IMR-90 (cell line): ENCODE measurements around the gene TJAP1. TPM values are rescaled to one million over a fixed set of nuclear protein-coding genes. Genes with fewer than 3 reads are reported as not detected.

Experiments used
- ATAC-seq: fragments of 200-7000 bp; cut with Tn5 transposase; 2 replicates; pipeline ENCODE4 v1.9.1; 2020; ENCODE audit warnings: low read depth, mild to moderate bottlenecking, moderate library complexity
- BruUV-seq: library from RNA; stranded (reverse); fragments of 400-500 nt; replicated peaks from 2 replicates; lab custom pipeline; 2021; lab: Mats Ljungman, UMichigan
- CTCF ChIA-PET: fragments of 300-600 bp; formaldehyde crosslinking; extraction: SDS; loops from one replicate; lab custom pipeline; 2021; ENCODE audit warnings: antibody characterized with exemption; lab: Yijun Ruan, JAX
- POLR2A ChIA-PET: fragments of 300-600 bp; sonication (Branson Sonifier 250); formaldehyde crosslinking; loops from one replicate; lab custom pipeline; 2022; ENCODE audit warnings: antibody characterized with exemption; ENCODE audit not compliant: unreplicated experiment; lab: Charles Lee
- DNase-seq: peaks from one replicate; pipeline ENCODE4 v3.0.0; 2013
- H2AFZ ChIP-seq: replicated peaks from 2 replicates; pipeline ENCODE3; 2013; ENCODE audit warnings: low read length, mild to moderate bottlenecking; ENCODE audit not compliant: poor library complexity
- H2AK5ac ChIP-seq: 2 replicates; pipeline ENCODE4 v1.6.1; 2013; ENCODE audit warnings: low read depth, low read length, inconsistent platforms
- H2AK9ac ChIP-seq: replicated peaks from 2 replicates; pipeline ENCODE3; 2013; ENCODE audit warnings: mild to moderate bottlenecking, low read depth, low read length, moderate library complexity; ENCODE audit not compliant: poor library complexity
- H2BK120ac ChIP-seq: 2 replicates; pipeline ENCODE4 v1.6.1; 2013; ENCODE audit warnings: low read depth, low read length, inconsistent platforms
- H2BK15ac ChIP-seq: 3 replicates; pipeline ENCODE4 v1.6.1; 2013; ENCODE audit warnings: low read depth, low read length, inconsistent platforms
- H2BK20ac ChIP-seq: 2 replicates; pipeline ENCODE4 v1.6.1; 2013; ENCODE audit warnings: low read depth, mild to moderate bottlenecking, inconsistent platforms, low read length, moderate library complexity
- H2BK5ac ChIP-seq: 2 replicates; pipeline ENCODE4 v1.6.1; 2013; ENCODE audit warnings: mild to moderate bottlenecking, low read depth, low read length, inconsistent platforms; ENCODE audit not compliant: poor library complexity, severe bottlenecking
- H3K14ac ChIP-seq: replicated peaks from 2 replicates; pipeline ENCODE4 v1.6.1; 2013; ENCODE audit warnings: low read depth, low read length, inconsistent platforms
- H3K18ac ChIP-seq: 2 replicates; pipeline ENCODE4 v1.6.1; 2013; ENCODE audit warnings: low read depth, low read length, control low read depth
- H3K23ac ChIP-seq: 2 replicates; pipeline ENCODE4 v1.6.1; 2013; ENCODE audit warnings: low read depth, low read length, inconsistent platforms
- H3K27ac ChIP-seq: 2 replicates; pipeline ENCODE4 v1.5.1; 2013; ENCODE audit warnings: mild to moderate bottlenecking, control low read depth, low read length; ENCODE audit not compliant: insufficient read depth
- H3K27me3 ChIP-seq: 2 replicates; pipeline ENCODE4 v1.6.1; 2013; ENCODE audit warnings: low read length; ENCODE audit not compliant: control insufficient read depth, insufficient read depth
- H3K36me3 ChIP-seq: 2 replicates; pipeline ENCODE4 v1.6.1; 2013; ENCODE audit warnings: low read length, mixed read lengths; ENCODE audit not compliant: control insufficient read depth, insufficient read depth
- H3K4ac ChIP-seq: 2 replicates; pipeline ENCODE4 v1.6.1; 2013; ENCODE audit warnings: low read depth, low read length, inconsistent platforms
- H3K4me1 ChIP-seq: 2 replicates; pipeline ENCODE4 v1.6.1; 2013; ENCODE audit warnings: low read length, mixed read lengths; ENCODE audit not compliant: control insufficient read depth, insufficient read depth
- H3K4me2 ChIP-seq: 2 replicates; pipeline ENCODE4 v1.6.1; 2013; ENCODE audit warnings: low read depth, mild to moderate bottlenecking, control low read depth, low read length, moderate library complexity
- H3K4me3 ChIP-seq: 2 replicates; pipeline ENCODE4 v1.5.1; 2013; ENCODE audit warnings: low read depth, mild to moderate bottlenecking, control low read depth, low read length, moderate library complexity; ENCODE audit not compliant: insufficient read depth
- H3K56ac ChIP-seq: 2 replicates; pipeline ENCODE4 v1.6.1; 2013; ENCODE audit warnings: low read length, inconsistent platforms; ENCODE audit not compliant: insufficient read depth; ENCODE audit errors: extremely low read depth
- H3K79me1 ChIP-seq, 2 experiments: 2 replicates each; pipeline ENCODE4 v1.6.1; 2013; ENCODE audit warnings: low read length in 2 of 2, inconsistent platforms in 1 of 2, low read depth in 1 of 2
- H3K9ac ChIP-seq: 2 replicates; pipeline ENCODE4 v1.6.1; 2013; ENCODE audit warnings: low read depth, low read length, control low read depth
- H3K9me1 ChIP-seq: 2 replicates; pipeline ENCODE4 v1.6.1; 2013; ENCODE audit warnings: low read length, inconsistent platforms; ENCODE audit not compliant: insufficient read depth
- H3K9me3 ChIP-seq: 2 replicates; pipeline ENCODE4 v1.6.1; 2013; ENCODE audit warnings: low read length; ENCODE audit not compliant: control insufficient read depth, insufficient read depth
- H4K20me1 ChIP-seq: 2 replicates; pipeline ENCODE4 v1.6.1; 2013; ENCODE audit warnings: low read length, inconsistent platforms; ENCODE audit not compliant: insufficient read depth
- H4K5ac ChIP-seq: 2 replicates; pipeline ENCODE4 v1.6.1; 2013; ENCODE audit warnings: mild to moderate bottlenecking, low read depth, low read length, control low read depth
- H4K8ac ChIP-seq, 2 experiments: 2 replicates each; pipeline ENCODE4 v1.6.1; 2013; ENCODE audit warnings: low read depth in 2 of 2, low read length in 2 of 2, control low read depth in 1 of 2, inconsistent platforms in 1 of 2
- H4K91ac ChIP-seq: 2 replicates; pipeline ENCODE4 v1.6.1; 2013; ENCODE audit warnings: low read depth, low read length, inconsistent platforms; ENCODE audit not compliant: insufficient read depth
- BHLHE40 ChIP-seq: fragments of 150-350 bp; IDR thresholded peaks from 2 replicates; pipeline ENCODE4 v1.6.1; 2016; ENCODE audit warnings: mild to moderate bottlenecking, low read depth, low read length
- CEBPB ChIP-seq: IDR thresholded peaks from 2 replicates; pipeline ENCODE4 v1.6.1; 2012; ENCODE audit warnings: low read depth, low read length, improper control_type of control experiment
- CHD1 ChIP-seq: IDR thresholded peaks from 2 replicates; pipeline ENCODE4 v1.6.1; 2012; ENCODE audit warnings: low read depth, low read length, improper control_type of control experiment
- FOS ChIP-seq: fragments of 150-350 bp; IDR thresholded peaks from 2 replicates; pipeline ENCODE4 v1.6.1; 2016; ENCODE audit warnings: low read depth, low read length
- MAFK ChIP-seq: IDR thresholded peaks from 2 replicates; pipeline ENCODE4 v1.6.1; 2012; ENCODE audit warnings: low read depth, low read length, improper control_type of control experiment
- MXI1 ChIP-seq: IDR thresholded peaks from 2 replicates; pipeline ENCODE4 v1.6.1; 2012; ENCODE audit warnings: low read depth, mild to moderate bottlenecking, low read length, moderate library complexity, borderline replicate concordance
- NFE2L2 ChIP-seq: fragments of 150-350 bp; IDR thresholded peaks from 2 replicates; pipeline ENCODE4 v1.6.1; 2016; ENCODE audit warnings: low read depth, mild to moderate bottlenecking, low read length
- POLR2A ChIP-seq: IDR thresholded peaks from 2 replicates; pipeline ENCODE4 v1.6.1; 2012; ENCODE audit warnings: mild to moderate bottlenecking, low read depth, low read length
- RAD21 ChIP-seq: IDR thresholded peaks from 2 replicates; pipeline ENCODE4 v1.6.1; 2012; ENCODE audit warnings: low read length, improper control_type of control experiment
- RCOR1 ChIP-seq: IDR thresholded peaks from 2 replicates; pipeline ENCODE4 v1.6.1; 2012; ENCODE audit warnings: mild to moderate bottlenecking, low read length, improper control_type of control experiment; ENCODE audit not compliant: insufficient replicate concordance
- RFX5 ChIP-seq: IDR thresholded peaks from 2 replicates; pipeline ENCODE4 v1.8.0; 2012; ENCODE audit warnings: low read depth, mild to moderate bottlenecking, low read length, moderate library complexity
- SMC3 ChIP-seq: fragments of 150-350 bp; IDR thresholded peaks from 2 replicates; pipeline ENCODE4 v1.6.1; 2016; ENCODE audit warnings: low read depth, mild to moderate bottlenecking, antibody characterized with exemption, low read length, moderate library complexity
- WGBS, 2 experiments: methylation state at CpG; one replicate each; pipeline versions ENCODE4 v1.1.5 to v1.1.7; 2013; ENCODE audit warnings: missing lambda C conversion rate in 2 of 2; ENCODE audit not compliant: insufficient read length in 1 of 2; ENCODE audit errors: extremely low coverage in 2 of 2; 5-methylcytosine and 5-hydroxymethylcytosine counted together
- dilution Hi-C: fragments of 300-500 bp; cut with HindIII; formaldehyde crosslinking; loops from one replicate; pipeline ENCODE4 v1.14.3; 2018; ENCODE audit warnings: low sequenced_read_pairs; ENCODE audit not compliant: unreplicated experiment
- in situ Hi-C: fragments of 300-500 bp; cut with MboI; formaldehyde crosslinking; loops from 3 replicates; pipeline ENCODE4 v1.14.3; 2019; ENCODE audit warnings: low sequenced_read_pairs, inconsistent platforms, mixed read lengths
- intact Hi-C: fragments of 100-400 bp; cut with micrococcal nuclease; formaldehyde crosslinking; loops from 2 replicates; pipeline ENCODE4 v1.10.0; 2022
- polyA plus RNA-seq, 3 experiments: library from polyadenylated mRNA; depleted of rRNA; stranded (reverse); fragments of >200 nt; gene quantifications; 2 replicates each; pipeline ENCODE4 v1.2.3, GENCODE V29; 2012; ENCODE audit warnings: low replicate concordance in 1 of 3
- total RNA-seq: library from RNA; depleted of rRNA; stranded (reverse); fragments of >200 nt; gene quantifications from 2 replicates; pipeline ENCODE4 v1.2.3, GENCODE V29; 2012
- TF ChIP-seq, protein P1 (sequence below): conservative IDR thresholded peaks from 2 replicates; pipeline ENCODE4 v1.5.1; 2012; ENCODE audit warnings: mild to moderate bottlenecking, low read depth, low read length, improper control_type of control experiment
- TF ChIP-seq, protein P2 (sequence below): fragments of 150-350 bp; IDR thresholded peaks from 2 replicates; pipeline ENCODE4 v1.6.1; 2016; ENCODE audit warnings: low read depth, mild to moderate bottlenecking, low read length, moderate library complexity, borderline replicate concordance
- TF ChIP-seq, protein P3 (sequence below): fragments of 150-350 bp; IDR thresholded peaks from 2 replicates; pipeline ENCODE4 v1.6.1; 2017; ENCODE audit warnings: mild to moderate bottlenecking, antibody characterized with exemption, low read length, low read depth

The TJAP1 gene
- total and polyA plus RNA-seq, 2 of the 4 experiments (the other 2 are of a cell fraction), result 12.2 to 34.2 TPM

DNA sequence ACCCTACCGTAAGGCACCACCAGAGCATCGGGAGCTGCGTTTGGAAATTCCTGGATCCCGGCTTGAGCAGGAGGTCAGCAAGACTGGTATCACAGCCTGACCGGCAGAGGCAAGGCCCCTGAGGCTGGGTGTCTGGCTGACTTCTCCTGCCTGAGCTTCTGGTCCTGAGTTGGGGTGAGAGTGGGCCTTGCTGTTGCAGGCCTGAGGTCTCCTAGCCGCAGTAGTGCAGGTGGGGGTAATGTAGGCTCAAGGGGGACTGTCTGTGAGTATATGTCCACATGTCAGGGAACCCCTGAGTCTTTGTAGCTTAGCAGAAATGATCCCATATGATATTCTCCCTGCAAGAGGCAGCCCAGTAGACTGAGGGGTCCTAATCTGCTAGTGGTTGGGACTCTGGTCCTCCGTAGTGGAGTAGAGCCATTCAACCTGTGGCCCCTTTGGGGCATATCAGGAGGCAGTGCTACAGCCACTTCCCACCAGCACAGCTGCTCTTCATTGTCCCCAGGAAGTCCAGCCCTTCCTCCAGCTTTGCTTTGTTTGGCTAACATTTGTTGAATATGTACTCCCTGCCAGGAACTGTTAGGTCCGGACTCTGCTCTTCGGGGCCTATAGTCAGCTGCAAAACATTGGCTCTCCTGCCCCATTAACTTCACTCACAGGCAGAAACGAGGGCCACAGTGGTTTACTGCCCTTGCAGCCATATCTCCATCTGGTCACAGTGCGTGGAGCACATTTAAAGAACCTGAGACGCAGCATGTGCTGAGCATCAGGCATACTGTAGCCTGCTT is 21.9 kb downstream of the TJAP1 start:
- in situ Hi-C loops (loop anchor here (5.0 to 10.0 kb wide), 2 partner anchors 37 to 54 kb away; no protein-coding TSS in a partner anchor), intact Hi-C loops (loop anchor here (5.0 kb wide), 1 partner anchor 132 kb away; the partner anchor contains the start of gene ZNF318), dilution Hi-C loops (no loop called here)
- no peak overlapping the region for H3K27ac ChIP-seq
- CTCF ChIA-PET, result no interaction called here
- no peak overlapping the region for H4K5ac ChIP-seq
- no peak overlapping the region for H4K8ac ChIP-seq
- H3K9ac ChIP-seq, result no peak overlapping the region
- H2BK120ac ChIP-seq, result no peak overlapping the region
- H3K27me3 ChIP-seq, result no peaks in the 10 kb centered on the region
- H4K20me1 ChIP-seq, result peaks cover 11% of the 10 kb centered on the region; the same call in 1 of the 2 replicates
- no TSS peak for BruUV-seq
- DNase-seq, result no peak
- no peak overlapping the region for H3K23ac ChIP-seq
- H2AFZ ChIP-seq, result no peak overlapping the region
- WGBS, 2 experiments, result 98% methylated on average over 7 of the region's 12 CpGs; no CpG with 5 or more reads in 1 of the 2 experiments
- ATAC-seq, result no peak
- no peaks in the 10 kb centered on the region for H3K9me3 ChIP-seq
- H3K9me1 ChIP-seq, result peaks cover 14% of the 10 kb centered on the region
- no peak overlapping the region for H3K56ac ChIP-seq
- POLR2A ChIA-PET, result no interaction called here
- H3K4me3 ChIP-seq, result no peak overlapping the region
- no peak overlapping the region for H2BK5ac ChIP-seq
- no peak overlapping the region for H3K4me2 ChIP-seq
- no peak overlapping the region for H3K18ac ChIP-seq
- H3K4me1 ChIP-seq, result peaks cover 29% of the 10 kb centered on the region
- H4K91ac ChIP-seq, result no peak overlapping the region
- no peak overlapping the region for H3K4ac ChIP-seq
- peaks cover 16 to 34% of the 10 kb centered on the region in 2 experiments for H3K79me1 ChIP-seq
- no peak overlapping the region for H3K14ac ChIP-seq
- H3K36me3 ChIP-seq, result peaks cover 48% of the 10 kb centered on the region
- no peak overlapping the region for H2AK9ac ChIP-seq
- no peak overlapping the region for H2BK15ac ChIP-seq
- no peak overlapping the region for H2AK5ac ChIP-seq
- H2BK20ac ChIP-seq, result no peak overlapping the region
- TF ChIP-seq FOS, result no peak
- no peak for TF ChIP-seq CHD1
- no peak for TF ChIP-seq RFX5
- TF ChIP-seq NFE2L2, result no peak
- TF ChIP-seq, protein P1, sequence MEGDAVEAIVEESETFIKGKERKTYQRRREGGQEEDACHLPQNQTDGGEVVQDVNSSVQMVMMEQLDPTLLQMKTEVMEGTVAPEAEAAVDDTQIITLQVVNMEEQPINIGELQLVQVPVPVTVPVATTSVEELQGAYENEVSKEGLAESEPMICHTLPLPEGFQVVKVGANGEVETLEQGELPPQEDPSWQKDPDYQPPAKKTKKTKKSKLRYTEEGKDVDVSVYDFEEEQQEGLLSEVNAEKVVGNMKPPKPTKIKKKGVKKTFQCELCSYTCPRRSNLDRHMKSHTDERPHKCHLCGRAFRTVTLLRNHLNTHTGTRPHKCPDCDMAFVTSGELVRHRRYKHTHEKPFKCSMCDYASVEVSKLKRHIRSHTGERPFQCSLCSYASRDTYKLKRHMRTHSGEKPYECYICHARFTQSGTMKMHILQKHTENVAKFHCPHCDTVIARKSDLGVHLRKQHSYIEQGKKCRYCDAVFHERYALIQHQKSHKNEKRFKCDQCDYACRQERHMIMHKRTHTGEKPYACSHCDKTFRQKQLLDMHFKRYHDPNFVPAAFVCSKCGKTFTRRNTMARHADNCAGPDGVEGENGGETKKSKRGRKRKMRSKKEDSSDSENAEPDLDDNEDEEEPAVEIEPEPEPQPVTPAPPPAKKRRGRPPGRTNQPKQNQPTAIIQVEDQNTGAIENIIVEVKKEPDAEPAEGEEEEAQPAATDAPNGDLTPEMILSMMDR, result no peak
- no peak for TF ChIP-seq POLR2A
- no peak for TF ChIP-seq SMC3
- TF ChIP-seq MAFK, result no peak
- TF ChIP-seq, protein P2, sequence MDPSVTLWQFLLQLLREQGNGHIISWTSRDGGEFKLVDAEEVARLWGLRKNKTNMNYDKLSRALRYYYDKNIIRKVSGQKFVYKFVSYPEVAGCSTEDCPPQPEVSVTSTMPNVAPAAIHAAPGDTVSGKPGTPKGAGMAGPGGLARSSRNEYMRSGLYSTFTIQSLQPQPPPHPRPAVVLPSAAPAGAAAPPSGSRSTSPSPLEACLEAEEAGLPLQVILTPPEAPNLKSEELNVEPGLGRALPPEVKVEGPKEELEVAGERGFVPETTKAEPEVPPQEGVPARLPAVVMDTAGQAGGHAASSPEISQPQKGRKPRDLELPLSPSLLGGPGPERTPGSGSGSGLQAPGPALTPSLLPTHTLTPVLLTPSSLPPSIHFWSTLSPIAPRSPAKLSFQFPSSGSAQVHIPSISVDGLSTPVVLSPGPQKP, result no peak
- TF ChIP-seq, protein P3, sequence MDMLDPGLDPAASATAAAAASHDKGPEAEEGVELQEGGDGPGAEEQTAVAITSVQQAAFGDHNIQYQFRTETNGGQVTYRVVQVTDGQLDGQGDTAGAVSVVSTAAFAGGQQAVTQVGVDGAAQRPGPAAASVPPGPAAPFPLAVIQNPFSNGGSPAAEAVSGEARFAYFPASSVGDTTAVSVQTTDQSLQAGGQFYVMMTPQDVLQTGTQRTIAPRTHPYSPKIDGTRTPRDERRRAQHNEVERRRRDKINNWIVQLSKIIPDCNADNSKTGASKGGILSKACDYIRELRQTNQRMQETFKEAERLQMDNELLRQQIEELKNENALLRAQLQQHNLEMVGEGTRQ, result no peak
- TF ChIP-seq BHLHE40, result no peak
- no peak for TF ChIP-seq MXI1
- no peak for TF ChIP-seq RCOR1
- TF ChIP-seq RAD21, result no peak
- TF ChIP-seq CEBPB, result no peak
